ENCODE measurements around the gene MTRR. TPM values are rescaled to one million over a fixed set of nuclear protein-coding genes. Genes with fewer than 3 reads are reported as not detected.

MTRR gene
- total RNA-seq, 1 donor from 2014 or later = 40.9 TPM

Other genes starting within 250 kb of the MTRR start
- not detected in 2 replicates for gene CFAP90, start 18.0 kb upstream of the MTRR start, total RNA-seq
- gene FASTKD3, start 117 bp upstream of the MTRR start, total RNA-seq = 5.8 and 7.0 TPM in 2 replicates

All from osteocyte (in vitro differentiated cells).